Tibial artery (tissue), 4 donors: ENCODE data around the gene NCKAP5.
"Not testable (repeated sequence)": the region's sequence is repeated elsewhere in the genome, so short reads cannot be mapped to it uniquely, and the experiment has no call there.

Experiments
- DNase-seq, 2 donors: peaks; one replicate each; pipeline ENCODE4 v3.0.0-alpha.2; 2019
- H3K27ac ChIP-seq, 2 donors: fragments of 200-600 bp; sonication (generic) in 1 of 2; 1 replicate in 1 of 2; 2 replicates in 1 of 2; pipeline ENCODE4 v1.5.1; 2018 to 2019; ENCODE audit warnings: mild to moderate bottlenecking in 1 of 2
- H3K27me3 ChIP-seq, 2 donors: fragments of 200-600 bp; sonication (generic) in 1 of 2; one replicate each; pipeline versions ENCODE4 v1.5.1 to v1.6.0; 2016 to 2019
- H3K36me3 ChIP-seq, 3 donors: fragments of 200-600 bp; sonication (generic) in 2 of 3; one replicate each; pipeline ENCODE4 v1.5.1; 2016 to 2019; ENCODE audit warnings: mild to moderate bottlenecking in 2 of 3
- H3K4me1 ChIP-seq, 4 donors: fragments of 200-600 bp; sonication (generic) in 2 of 4; 1 replicate in 3 of 4; 2 replicates in 1 of 4; pipeline ENCODE4 v1.5.1; 2016 to 2019
- H3K4me3 ChIP-seq, 2 donors: fragments of 200-600 bp; sonication (generic) in 1 of 2; 1 replicate in 1 of 2; 2 replicates in 1 of 2; pipeline ENCODE4 v1.5.1; 2018 to 2019; ENCODE audit warnings: mild to moderate bottlenecking in 2 of 2
- H3K9me3 ChIP-seq, 3 donors: fragments of 200-600 bp; sonication (generic) in 1 of 3; one replicate each; pipeline ENCODE4 v1.5.1; 2016 to 2019
- CTCF ChIP-seq, 2 experiments: fragments of 200-600 bp in 1 of 2; fragments of 450-650 bp in 1 of 2; IDR thresholded peaks; one replicate each; pipeline ENCODE4 v1.5.1; 2017 to 2019; ENCODE audit warnings: antibody characterized with exemption in 2 of 2, mild to moderate bottlenecking in 1 of 2, moderate library complexity in 1 of 2
- intact Hi-C: fragments of 100-400 bp; cut with DNase I; formaldehyde crosslinking; loops from one replicate; pipeline ENCODE4 v1.15.0; 2023; ENCODE audit warnings: low total_unique reads

The NCKAP5 gene

GRCh38 chr2:132814651-132815050 is 753.6 kb downstream of the NCKAP5 start:
- no peak for DNase-seq
- H3K9me3 ChIP-seq, result no peaks in the 10 kb centered on the region
- H3K27ac ChIP-seq, result no peak overlapping the region
- intact Hi-C loops, result no loop called here
- H3K4me3 ChIP-seq, result no peak overlapping the region
- no peaks in the 10 kb centered on the region for H3K4me1 ChIP-seq
- no peaks in the 10 kb centered on the region for H3K27me3 ChIP-seq
- TF ChIP-seq CTCF (IDR thresholded peaks at IDR 0.05), result no peak
- H3K36me3 ChIP-seq, result no peaks in the 10 kb centered on the region

DNA sequence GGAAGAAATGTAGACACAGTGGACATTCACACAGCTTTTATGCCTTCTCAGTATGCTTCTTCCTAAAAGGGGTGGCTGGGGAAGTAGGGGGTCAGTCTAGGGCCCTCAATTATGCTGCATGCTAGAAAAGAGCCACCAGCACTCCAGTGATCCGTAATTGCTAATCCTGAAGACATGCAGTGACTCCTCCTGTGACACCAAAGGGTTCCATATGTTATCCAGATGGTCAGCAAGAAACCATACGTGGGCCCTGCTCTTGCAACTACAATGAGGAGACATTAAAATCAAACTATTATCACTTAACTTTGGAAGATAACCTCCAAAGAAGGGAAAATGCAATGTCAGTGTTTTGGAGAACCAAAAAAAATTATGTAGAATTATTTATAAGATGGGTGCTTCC is 754.8 kb downstream of the NCKAP5 start:
- H3K36me3 ChIP-seq, result no peaks in the 10 kb centered on the region
- no peaks in the 10 kb centered on the region for H3K27me3 ChIP-seq
- DNase-seq, result no peak
- no peak overlapping the region for H3K27ac ChIP-seq
- TF ChIP-seq CTCF (IDR thresholded peaks at IDR 0.05), result no peak
- intact Hi-C loops, result no loop called here
- no peaks in the 10 kb centered on the region for H3K9me3 ChIP-seq
- H3K4me3 ChIP-seq, result no peak overlapping the region
- no peaks in the 10 kb centered on the region for H3K4me1 ChIP-seq

DNA sequence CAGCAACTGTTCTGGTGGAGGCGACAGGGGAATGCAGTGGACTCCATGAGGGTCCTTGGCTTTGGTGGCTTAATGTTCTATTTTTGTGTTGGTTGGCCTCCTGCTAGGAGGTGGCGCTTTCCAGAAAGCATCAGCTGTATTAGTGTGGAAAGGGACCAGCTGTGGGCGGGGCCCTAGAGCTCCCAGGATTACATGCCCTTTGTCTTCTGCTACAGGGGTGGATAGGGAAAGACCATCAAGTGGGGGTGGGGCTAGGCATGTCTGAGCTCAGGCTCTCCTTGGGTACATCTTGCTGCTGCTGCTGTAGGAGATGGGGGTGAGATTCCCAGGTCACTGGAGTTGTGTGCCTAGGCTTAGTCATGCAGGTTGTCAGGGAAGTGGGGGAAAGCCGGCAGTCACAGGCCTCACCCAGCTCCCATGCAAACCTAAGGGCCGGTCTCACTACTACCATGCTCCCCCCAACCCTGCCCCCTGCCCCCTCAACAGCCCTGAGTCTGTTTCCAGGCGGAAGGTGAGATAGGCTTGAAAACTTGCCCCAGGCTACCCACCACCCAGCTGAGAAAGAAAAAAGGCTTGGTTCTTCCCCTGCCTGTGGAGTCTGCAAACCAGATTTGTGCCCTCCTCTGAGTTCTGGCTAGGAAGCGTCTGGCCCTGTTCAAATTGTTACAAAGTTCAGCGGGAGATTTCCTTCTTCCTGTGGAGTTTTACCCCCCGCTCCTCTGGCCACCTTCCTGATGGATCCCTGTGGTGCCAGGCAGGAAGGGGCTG is 756.9 kb downstream of the NCKAP5 start:
- H3K27me3 ChIP-seq, result no peaks in the 10 kb centered on the region
- no peak for DNase-seq
- no peak overlapping the region for H3K4me3 ChIP-seq
- H3K36me3 ChIP-seq, result no peaks in the 10 kb centered on the region
- TF ChIP-seq CTCF (IDR thresholded peaks at IDR 0.05), result no peak
- no peaks in the 10 kb centered on the region for H3K4me1 ChIP-seq
- H3K27ac ChIP-seq, result no peak overlapping the region
- H3K9me3 ChIP-seq, result no peaks in the 10 kb centered on the region
- intact Hi-C loops, result no loop called here

GRCh38 chr2:132809962-132810361 is 758.3 kb downstream of the NCKAP5 start:
- H3K4me3 ChIP-seq, H3K36me3 ChIP-seq, H3K4me1 ChIP-seq, H3K27ac ChIP-seq, intact Hi-C loops, H3K27me3 ChIP-seq, H3K9me3 ChIP-seq, DNase-seq: not testable (repeated sequence)

- no peak for TF ChIP-seq CTCF (IDR thresholded peaks at IDR 0.05)
- Histone ChIP-seq H3K27me3 (no peaks in the 10 kb centered on the region), H3K4me1 (no peaks in the 10 kb centered on the region), H3K4me3 (no peak overlapping the region), H3K9me3 (no peaks in the 10 kb centered on the region), H3K27ac (no peak overlapping the region), H3K36me3 (no peaks in the 10 kb centered on the region)
- DNase-seq, result no peak
- intact Hi-C loops, result no loop called here
These were observed 764.2 kb downstream of the NCKAP5 start for GRCh38 chr2:132804051-132804450.

DNA sequence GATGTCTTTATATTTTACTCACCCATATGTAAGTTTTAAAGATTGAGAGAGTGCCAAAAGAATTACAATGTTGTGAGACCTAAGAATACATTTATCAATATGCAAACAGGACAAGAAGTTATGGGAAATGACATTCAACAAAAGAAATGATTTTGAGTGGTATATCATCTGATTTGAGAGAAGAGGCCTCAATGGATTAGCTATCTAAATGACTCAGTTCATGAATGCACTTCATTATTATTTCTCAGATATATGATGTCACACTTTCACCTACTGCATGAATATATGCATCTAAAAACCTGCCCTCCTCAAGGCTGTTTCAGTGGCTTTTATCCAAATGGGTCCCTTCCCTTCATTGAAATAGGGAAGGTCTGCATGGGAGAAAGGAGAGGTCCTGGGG is 769.9 kb downstream of the NCKAP5 start:
- Histone ChIP-seq H3K27ac (no peak overlapping the region), H3K36me3 (no peaks in the 10 kb centered on the region), H3K27me3 (no peaks in the 10 kb centered on the region), H3K4me1 (no peaks in the 10 kb centered on the region), H3K4me3 (no peak overlapping the region), H3K9me3 (no peaks in the 10 kb centered on the region)
- no peak for TF ChIP-seq CTCF (IDR thresholded peaks at IDR 0.05)
- intact Hi-C loops, result no loop called here
- no peak for DNase-seq
